H1 (cell line): Measurements from ENCODE around the gene MS4A15. TPM values are rescaled to one million over a fixed set of nuclear protein-coding genes. Genes with fewer than 3 reads are reported as not detected.

Experiments used
- CTCF ChIA-PET: fragments of 300-600 bp; sonication (Branson Sonifier 250); formaldehyde crosslinking; loops from one replicate; lab custom pipeline; 2021; ENCODE audit not compliant: partially characterized antibody; lab: Charles Lee
- POLR2A ChIA-PET: fragments of 300-600 bp; sonication (Branson Sonifier 250); formaldehyde crosslinking; loops from one replicate; lab custom pipeline; 2021; ENCODE audit warnings: inconsistent platforms; ENCODE audit not compliant: partially characterized antibody; lab: Charles Lee
- DNase-seq, 2 experiments: peaks; one replicate each; pipeline versions ENCODE4 v3.0.0 to v3.0.0-alpha.2; 2010 to 2022; ENCODE audit warnings: low spot score in 2 of 2, low read depth in 1 of 2, mixed read lengths in 1 of 2
- FAIRE-seq: peaks from 2 replicates; lab custom pipeline; 2011; peaks lifted over from hg19 to GRCh38; lab: Jason Lieb, UNC
- H2AFZ ChIP-seq: 2 replicates; pipeline ENCODE4 v1.8.1; 2012; ENCODE audit warnings: low read length, inconsistent platforms
- H2AK5ac ChIP-seq: 2 replicates; pipeline ENCODE4 v1.6.1; 2013; ENCODE audit warnings: low read depth, low read length
- H2BK120ac ChIP-seq: replicated peaks from 2 replicates; pipeline ENCODE3; 2013; ENCODE audit warnings: low read depth, low read length, inconsistent platforms
- H2BK12ac ChIP-seq: 2 replicates; pipeline ENCODE4 v1.6.1; 2013; ENCODE audit warnings: low read depth, low read length
- H2BK15ac ChIP-seq: 2 replicates; pipeline ENCODE4 v1.6.1; 2013; ENCODE audit warnings: low read length
- H2BK20ac ChIP-seq: 2 replicates; pipeline ENCODE4 v1.6.1; 2013; ENCODE audit warnings: low read length
- H2BK5ac ChIP-seq: 2 replicates; pipeline ENCODE4 v1.6.1; 2013; ENCODE audit warnings: low read depth, low read length
- H3K14ac ChIP-seq: 2 replicates; pipeline ENCODE4 v1.6.1; 2013; ENCODE audit warnings: inconsistent platforms; ENCODE audit not compliant: insufficient read length
- H3K18ac ChIP-seq: 2 replicates; pipeline ENCODE4 v1.6.1; 2013; ENCODE audit warnings: low read length; ENCODE audit errors: extremely low read depth
- H3K23ac ChIP-seq: 2 replicates; pipeline ENCODE4 v1.6.1; 2013; ENCODE audit warnings: inconsistent platforms; ENCODE audit not compliant: insufficient read length
- H3K23me2 ChIP-seq: 2 replicates; pipeline ENCODE4 v1.6.1; 2013; ENCODE audit warnings: low read depth, low read length
- H3K27ac ChIP-seq: 2 replicates; pipeline ENCODE4 v1.6.1; 2011; ENCODE audit warnings: low read depth, low read length, inconsistent platforms
- H3K27me3 ChIP-seq, 4 experiments: replicated peaks in 1 of 4; 1 replicate in 1 of 4; 2 replicates in 3 of 4; pipeline versions ENCODE4 v1.6.1 to v1.8.1; 2011 to 2013; ENCODE audit warnings: low read length in 3 of 4, mild to moderate bottlenecking in 3 of 4, inconsistent platforms in 2 of 4, mixed read lengths in 2 of 4, moderate library complexity in 1 of 4; ENCODE audit not compliant: control insufficient read depth in 3 of 4, insufficient read depth in 3 of 4; ENCODE audit errors: extremely low read depth in 1 of 4
- H3K36me3 ChIP-seq, 4 experiments: 2 replicates each; pipeline versions ENCODE4 v1.6.1 to v1.8.1; 2011 to 2013; ENCODE audit warnings: mild to moderate bottlenecking in 4 of 4, low read length in 3 of 4, moderate library complexity in 2 of 4, control low read depth in 1 of 4, inconsistent platforms in 1 of 4; ENCODE audit not compliant: insufficient read depth in 4 of 4, control insufficient read depth in 2 of 4
- H3K4ac ChIP-seq: replicated peaks from 2 replicates; pipeline ENCODE3; 2013; ENCODE audit warnings: low read length, low read depth, mixed read lengths, inconsistent platforms; ENCODE audit not compliant: insufficient read length
- H3K4me1 ChIP-seq, 4 experiments: replicated peaks in 1 of 4; 1 replicate in 1 of 4; 2 replicates in 3 of 4; pipeline versions ENCODE4 v1.6.1 to v1.8.1; 2011 to 2013; ENCODE audit warnings: low read length in 3 of 4, inconsistent platforms in 2 of 4, mixed read lengths in 1 of 4; ENCODE audit not compliant: insufficient read depth in 4 of 4, control insufficient read depth in 3 of 4
- H3K4me2 ChIP-seq, 2 experiments: 2 replicates each; pipeline versions ENCODE4 v1.6.1 to v1.8.1; 2011 to 2013; ENCODE audit warnings: low read depth in 2 of 2, low read length in 2 of 2, control low read depth in 1 of 2, inconsistent platforms in 1 of 2, mild to moderate bottlenecking in 1 of 2; ENCODE audit not compliant: insufficient read depth in 1 of 2
- H3K4me3 ChIP-seq, 4 experiments: fragments of 200-600, 300-600 bp in 1 of 4; sonication (generic), shearing (Covaris generic), sonication (Bioruptor Twin) in 1 of 4; 2 replicates each; pipeline versions ENCODE4 v1.5.1 to v1.8.1; 2011 to 2016; ENCODE audit warnings: low read length in 4 of 4, low read depth in 3 of 4, control low read depth in 2 of 4, inconsistent platforms in 2 of 4, mild to moderate bottlenecking in 2 of 4, mixed read lengths in 1 of 4, moderate library complexity in 1 of 4; ENCODE audit not compliant: insufficient read depth in 2 of 4; ENCODE audit errors: extremely low read depth in 1 of 4
- H3K56ac ChIP-seq: replicated peaks from 2 replicates; pipeline ENCODE3; 2013; ENCODE audit warnings: low read depth, mild to moderate bottlenecking, mixed read lengths, low read length, inconsistent platforms; ENCODE audit not compliant: insufficient read length
- H3K79me1 ChIP-seq: 2 replicates; pipeline ENCODE4 v1.6.1; 2013; ENCODE audit warnings: low read depth, low read length, control low read depth
- H3K79me2 ChIP-seq, 2 experiments: 2 replicates each; pipeline versions ENCODE4 v1.6.1 to v1.8.1; 2012 to 2013; ENCODE audit warnings: low read length in 2 of 2, mild to moderate bottlenecking in 2 of 2, inconsistent platforms in 1 of 2; ENCODE audit not compliant: insufficient read depth in 2 of 2, control insufficient read depth in 1 of 2
- H3K9ac ChIP-seq, 4 experiments: replicated peaks in 1 of 4; 1 replicate in 1 of 4; 2 replicates in 3 of 4; pipeline versions ENCODE4 v1.6.1 to v1.8.1; 2011 to 2013; ENCODE audit warnings: low read depth in 3 of 4, low read length in 3 of 4, control low read depth in 2 of 4, mild to moderate bottlenecking in 2 of 4, moderate library complexity in 2 of 4, inconsistent platforms in 1 of 4; ENCODE audit errors: extremely low read depth in 1 of 4
- H3K9me3 ChIP-seq, 2 experiments: 2 replicates each; pipeline versions ENCODE4 v1.6.1 to v1.8.1; 2012 to 2013; ENCODE audit warnings: mild to moderate bottlenecking in 2 of 2, moderate library complexity in 2 of 2, control low read depth in 1 of 2, inconsistent platforms in 1 of 2, low read depth in 1 of 2, low read length in 1 of 2, mixed read lengths in 1 of 2; ENCODE audit not compliant: insufficient read depth in 2 of 2
- H4K20me1 ChIP-seq, 2 experiments: replicated peaks in 1 of 2; 2 replicates each; pipeline versions ENCODE3 to v1.8.1; 2011 to 2013; ENCODE audit warnings: inconsistent platforms in 2 of 2, low read length in 2 of 2, mild to moderate bottlenecking in 1 of 2; ENCODE audit not compliant: insufficient read depth in 2 of 2, control insufficient read depth in 1 of 2
- H4K5ac ChIP-seq: 2 replicates; pipeline ENCODE4 v1.6.1; 2013; ENCODE audit warnings: low read length, low read depth, mixed read lengths, inconsistent platforms; ENCODE audit not compliant: insufficient read length
- H4K8ac ChIP-seq: 2 replicates; pipeline ENCODE4 v1.8.0; 2013; ENCODE audit warnings: mild to moderate bottlenecking, moderate library complexity, low read length, inconsistent platforms; ENCODE audit not compliant: insufficient read depth; ENCODE audit errors: extremely low read depth
- H4K91ac ChIP-seq: replicated peaks from 2 replicates; pipeline ENCODE3; 2013; ENCODE audit warnings: low read length, mixed read lengths, inconsistent platforms; ENCODE audit not compliant: insufficient read length
- CBX5 ChIP-seq: fragments of 300-800, 300-1000 bp; sonication (generic); IDR thresholded peaks from 2 replicates; pipeline ENCODE4 v1.7.1; 2016; ENCODE audit warnings: antibody characterized with exemption, low read length, low read depth
- CBX8 ChIP-seq: fragments of 300-800, 300-1000 bp; sonication (generic); IDR thresholded peaks from 2 replicates; pipeline ENCODE4 v1.7.1; 2016; ENCODE audit warnings: low read depth, low read length, borderline replicate concordance
- CHD2 ChIP-seq: IDR thresholded peaks from 2 replicates; pipeline ENCODE4 v1.6.1; 2012; ENCODE audit warnings: low read length, improper control_type of control experiment
- CREB1 ChIP-seq: IDR thresholded peaks from 2 replicates; pipeline ENCODE4 v1.6.1; 2012; ENCODE audit warnings: inconsistent platforms
- HDAC2 ChIP-seq, 2 experiments: fragments of 300-600 bp in 1 of 2; sonication (generic) in 1 of 2; IDR thresholded peaks; 2 replicates each; pipeline ENCODE4 v1.6.1; 2011 to 2012; ENCODE audit warnings: low read depth in 2 of 2, low read length in 2 of 2, mild to moderate bottlenecking in 2 of 2, moderate library complexity in 2 of 2, borderline replicate concordance in 1 of 2, inconsistent platforms in 1 of 2
- MAFK ChIP-seq: IDR thresholded peaks from 2 replicates; pipeline ENCODE4 v1.6.1; 2012; ENCODE audit warnings: low read depth, mild to moderate bottlenecking, improper control_type of control experiment, low read length
- NANOG ChIP-seq: IDR thresholded peaks from 2 replicates; pipeline ENCODE4 v1.6.1; 2011; ENCODE audit warnings: low read length, low read depth, mild to moderate bottlenecking, inconsistent platforms; ENCODE audit not compliant: insufficient read depth, poor library complexity, severe bottlenecking
- PHF8 ChIP-seq: fragments of 200-600 bp; sonication (generic); conservative IDR thresholded peaks from 2 replicates; pipeline ENCODE4 v1.7.1; 2012; ENCODE audit warnings: low read depth, mild to moderate bottlenecking, inconsistent platforms, low read length, moderate library complexity
- SP2 ChIP-seq: IDR thresholded peaks from 2 replicates; pipeline ENCODE4 v1.6.1; 2012; ENCODE audit warnings: mild to moderate bottlenecking, low read length, inconsistent platforms
- SUZ12 ChIP-seq: fragments of 200-600 bp; sonication (generic); IDR thresholded peaks from 2 replicates; pipeline ENCODE4 v1.6.1; 2012; ENCODE audit warnings: mild to moderate bottlenecking, inconsistent platforms, low read length, moderate library complexity, mixed read lengths
- TAF1 ChIP-seq: IDR thresholded peaks from 2 replicates; pipeline ENCODE4 v1.6.1; 2011; ENCODE audit warnings: mild to moderate bottlenecking, low read depth, low read length
- ZNF274 ChIP-seq: IDR thresholded peaks from 2 replicates; pipeline ENCODE4 v1.7.0; 2012; ENCODE audit warnings: low read length, borderline replicate concordance; ENCODE audit errors: extremely low read depth
- WGBS, 2 experiments: shearing (Covaris generic) in 1 of 2; methylation state at CpG; one replicate each; pipeline versions ENCODE4 v1.1.6 to v1.1.7; 2013 to 2015; ENCODE audit warnings: low lambda C conversion rate in 2 of 2, mixed read lengths in 2 of 2, inconsistent platforms in 1 of 2, low coverage in 1 of 2, missing lambda C conversion rate in 1 of 2; ENCODE audit not compliant: insufficient replicate concordance in 2 of 2, insufficient coverage in 1 of 2, insufficient read length in 1 of 2; ENCODE audit errors: extremely low coverage in 1 of 2, missing lambda C conversion rate in 1 of 2; 5-methylcytosine and 5-hydroxymethylcytosine counted together
- polyA plus RNA-seq, 7 experiments: library from polyadenylated mRNA; depleted of rRNA in 3 of 7; stranded (reverse) in 5 of 7; unstranded in 2 of 7; fragments of >200 nt in 5 of 7; fragments of 200-250 nt in 2 of 7; gene quantifications; 1 replicate in 5 of 7; 2 replicates in 1 of 7; 4 replicates in 1 of 7; pipeline versions ENCODE4 v1.2.1 to v1.2.3, GENCODE V29; 2011 to 2013; ENCODE audit warnings: missing spikeins in 2 of 7, mixed read lengths in 2 of 7
- total RNA-seq: library from RNA; stranded (reverse); fragmentation: NEBNext Ultra II Directional; extraction: Animal tissue kit (Norgen Biotek cat#: 25700); gene quantifications from 2 replicates; pipeline ENCODE4 v1.2.1, GENCODE V29; 2021

MS4A15 gene
- total and polyA plus RNA-seq, 2 of the 8 experiments (the other 6 are each of a cell fraction or from before 2014, with no cell fraction given): 0.15 to 0.17 TPM

DNA sequence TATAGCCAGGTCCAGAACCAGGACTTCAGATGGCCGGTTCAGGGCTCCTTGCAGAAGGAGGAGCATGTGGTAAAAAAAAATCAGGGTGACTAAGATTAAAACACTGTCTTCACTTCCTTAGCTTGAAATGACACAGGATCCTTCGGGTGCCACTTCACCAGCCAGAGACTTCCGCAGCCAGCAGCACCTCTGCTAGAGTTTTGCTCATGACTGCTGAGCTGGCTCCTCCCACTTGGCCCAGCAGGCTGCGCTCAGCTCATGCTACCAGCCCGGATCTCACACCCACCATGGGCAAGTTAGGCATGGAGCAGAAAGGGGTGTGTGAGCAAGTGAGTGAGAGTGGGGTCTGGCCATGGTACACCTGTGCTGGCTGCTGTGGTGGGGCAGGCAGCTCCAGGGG is 38.7 kb upstream of the MS4A15 start:
- POLR2A ChIA-PET: interaction anchor here (1.0 kb wide), 1 partner anchor 9 kb away, joined by 3 read pairs; no protein-coding TSS in a partner anchor
- CTCF ChIA-PET: interaction anchor here (0.6 to 3.0 kb wide), 5 partner anchors 8 to 57 kb away, joined by 3 to 15 read pairs (median 3); no protein-coding TSS in a partner anchor
- H3K56ac ChIP-seq: no peak overlapping the region

More for the DNA sequence above, 38.7 kb upstream of the MS4A15 start:
- H2BK20ac ChIP-seq: no peak overlapping the region
- H3K4me1 ChIP-seq: no peaks in the 10 kb centered on the region; a peak in 2 of 7 replicates
- no peak overlapping the region for H4K91ac ChIP-seq
- no peak overlapping the region for H3K27ac ChIP-seq
- H3K9ac ChIP-seq: no peak overlapping the region
- H3K27me3 ChIP-seq: no peaks in the 10 kb centered on the region
- FAIRE-seq: no peak
- H2AFZ ChIP-seq: no peak overlapping the region
- H2BK5ac ChIP-seq: no peak overlapping the region
- no peak overlapping the region; the same call in 1 of the 2 replicates for H4K8ac ChIP-seq
- no peaks in the 10 kb centered on the region for H3K36me3 ChIP-seq
- no peaks in the 10 kb centered on the region for H4K20me1 ChIP-seq
- no peaks in the 10 kb centered on the region; a peak in 2 of 4 replicates for H3K9me3 ChIP-seq
- H2BK120ac ChIP-seq: no peak overlapping the region
- no peak overlapping the region for H2AK5ac ChIP-seq
- no peak for DNase-seq
- H3K4me3 ChIP-seq: no peak overlapping the region
- H3K79me2 ChIP-seq: no peaks in the 10 kb centered on the region
- no peaks in the 10 kb centered on the region for H3K23me2 ChIP-seq
- H3K4me2 ChIP-seq: no peak overlapping the region
- no peak overlapping the region for H2BK15ac ChIP-seq
- 94% methylated on average over 5 of the region's 5 CpGs; no CpG with 5 or more reads in 1 of the 2 experiments for WGBS, 2 experiments
- H2BK12ac ChIP-seq: no peak overlapping the region; the same call in 1 of the 2 replicates
- H3K18ac ChIP-seq: no peak overlapping the region
- H3K79me1 ChIP-seq: no peaks in the 10 kb centered on the region
- no peak overlapping the region for H4K5ac ChIP-seq
- H3K23ac ChIP-seq: no peak overlapping the region
- no peak overlapping the region for H3K14ac ChIP-seq
- TF ChIP-seq CBX5 (no peak), CBX8 (no peak), MAFK (no peak), NANOG (no peak), SP2 (no peak), HDAC2 (IDR thresholded peaks at IDR 0.05; ENCODE audit: borderline replicate concordance in 1 of 2, low read depth in 2 of 2, low read length in 2 of 2) (no peak), ZNF274 (no peak), CREB1 (no peak), SUZ12 (no peak), TAF1 (no peak), CHD2 (no peak), PHF8 (no peak)
- no peak overlapping the region for H3K4ac ChIP-seq
